HEK293 (cell line): ENCODE measurements around the gene NUDT3.

ENCODE experiments used
- GLI4 ChIP-seq: fragments of 450-650 bp; formaldehyde crosslinking; IDR thresholded peaks from 2 replicates; pipeline ENCODE4 v1.5.1; 2016; ENCODE audit warnings: missing biosample characterization, missing genetic modification characterization
- TRIM28 ChIP-seq: IDR thresholded peaks from 2 replicates; pipeline ENCODE4 v1.6.1; 2011; ENCODE audit warnings: low read length, control low read depth, borderline replicate concordance
- ZBTB7A ChIP-seq: fragments of 450-650 bp; formaldehyde crosslinking; IDR thresholded peaks from 2 replicates; pipeline ENCODE4 v1.5.1; 2016; ENCODE audit warnings: low read depth, missing biosample characterization, missing genetic modification characterization
- ZFP3 ChIP-seq: fragments of 450-650 bp; formaldehyde crosslinking; IDR thresholded peaks from 2 replicates; pipeline ENCODE4 v1.5.1; 2016; ENCODE audit warnings: low read depth, missing biosample characterization, missing genetic modification characterization
- ZNF155 ChIP-seq: fragments of 450-650 bp; formaldehyde crosslinking; IDR thresholded peaks from 2 replicates; pipeline ENCODE4 v1.5.1; 2016; ENCODE audit warnings: missing biosample characterization, missing genetic modification characterization
- ZNF221 ChIP-seq: fragments of 450-650 bp; formaldehyde crosslinking; IDR thresholded peaks from 2 replicates; pipeline ENCODE4 v1.5.1; 2017; ENCODE audit warnings: missing biosample characterization, missing genetic modification characterization, borderline replicate concordance
- ZNF223 ChIP-seq: fragments of 450-650 bp; formaldehyde crosslinking; IDR thresholded peaks from 2 replicates; pipeline ENCODE4 v1.5.1; 2016; ENCODE audit warnings: missing biosample characterization, missing genetic modification characterization
- ZNF23 ChIP-seq: fragments of 450-650 bp; formaldehyde crosslinking; IDR thresholded peaks from 2 replicates; pipeline ENCODE4 v1.5.1; 2016; ENCODE audit warnings: missing biosample characterization, missing genetic modification characterization, borderline replicate concordance
- ZNF324 ChIP-seq: fragments of 450-650 bp; formaldehyde crosslinking; IDR thresholded peaks from 2 replicates; pipeline ENCODE4 v1.5.1; 2016; ENCODE audit warnings: missing biosample characterization, missing genetic modification characterization
- ZNF341 ChIP-seq: fragments of 450-650 bp; formaldehyde crosslinking; IDR thresholded peaks from 2 replicates; pipeline ENCODE4; 2016; ENCODE audit warnings: low read depth, missing biosample characterization, missing genetic modification characterization
- ZNF404 ChIP-seq: fragments of 450-650 bp; formaldehyde crosslinking; IDR thresholded peaks from 2 replicates; pipeline ENCODE4 v1.5.1; 2017; ENCODE audit warnings: missing biosample characterization, missing genetic modification characterization
- ZNF416 ChIP-seq: fragments of 450-650 bp; formaldehyde crosslinking; IDR thresholded peaks from 2 replicates; pipeline ENCODE4 v1.5.1; 2016; ENCODE audit warnings: missing biosample characterization, missing genetic modification characterization
- ZNF48 ChIP-seq: fragments of 450-650 bp; formaldehyde crosslinking; IDR thresholded peaks from 2 replicates; pipeline ENCODE4 v1.5.1; 2016; ENCODE audit warnings: missing biosample characterization, missing genetic modification characterization
- ZNF544 ChIP-seq: fragments of 450-650 bp; formaldehyde crosslinking; IDR thresholded peaks from 2 replicates; pipeline ENCODE4 v1.5.0; 2017; ENCODE audit warnings: missing biosample characterization, missing genetic modification characterization
- ZNF548 ChIP-seq: fragments of 450-650 bp; formaldehyde crosslinking; IDR thresholded peaks from 2 replicates; pipeline ENCODE4 v1.5.1; 2016; ENCODE audit warnings: missing biosample characterization, missing genetic modification characterization
- ZNF558 ChIP-seq: fragments of 450-650 bp; formaldehyde crosslinking; IDR thresholded peaks from 2 replicates; pipeline ENCODE4 v1.5.1; 2016; ENCODE audit warnings: missing biosample characterization, missing genetic modification characterization
- ZNF610 ChIP-seq: fragments of 450-650 bp; formaldehyde crosslinking; IDR thresholded peaks from 2 replicates; pipeline ENCODE4 v1.5.1; 2016; ENCODE audit warnings: missing biosample characterization, missing genetic modification characterization, borderline replicate concordance
- ZNF629 ChIP-seq: fragments of 450-650 bp; formaldehyde crosslinking; IDR thresholded peaks from 2 replicates; pipeline ENCODE4 v1.5.1; 2017; ENCODE audit warnings: missing biosample characterization, missing genetic modification characterization
- ZNF677 ChIP-seq: fragments of 450-650 bp; IDR thresholded peaks from 2 replicates; pipeline ENCODE4 v1.5.0; 2018; ENCODE audit warnings: missing biosample characterization, mild to moderate bottlenecking, missing genetic modification characterization, moderate library complexity
- ZNF785 ChIP-seq: fragments of 450-650 bp; formaldehyde crosslinking; IDR thresholded peaks from 2 replicates; pipeline ENCODE4 v1.5.1; 2016; ENCODE audit warnings: missing biosample characterization, missing genetic modification characterization
- ZNF830 ChIP-seq: fragments of 450-650 bp; IDR thresholded peaks from 2 replicates; pipeline ENCODE4 v1.5.0; 2018; ENCODE audit warnings: missing biosample characterization, missing genetic modification characterization, low read depth, mild to moderate bottlenecking, moderate library complexity
- ZNF837 ChIP-seq: fragments of 450-650 bp; formaldehyde crosslinking; IDR thresholded peaks from 2 replicates; pipeline ENCODE4 v1.5.1; 2016; ENCODE audit warnings: missing biosample characterization, missing genetic modification characterization
- ZXDB ChIP-seq: fragments of 450-650 bp; formaldehyde crosslinking; IDR thresholded peaks from 2 replicates; pipeline ENCODE4 v1.5.1; 2016; ENCODE audit warnings: missing biosample characterization, missing genetic modification characterization
- TF ChIP-seq, protein P1 (sequence below): fragments of 450-650 bp; formaldehyde crosslinking; IDR thresholded peaks from 2 replicates; pipeline ENCODE4 v1.5.1; 2016; ENCODE audit warnings: missing biosample characterization, missing genetic modification characterization, borderline replicate concordance
- TF ChIP-seq, protein P2 (sequence below): fragments of 450-650 bp; formaldehyde crosslinking; IDR thresholded peaks from 2 replicates; pipeline ENCODE4 v1.5.1; 2016; ENCODE audit warnings: missing biosample characterization, missing genetic modification characterization
- TF ChIP-seq, protein P3 (sequence below): fragments of 450-650 bp; formaldehyde crosslinking; IDR thresholded peaks from 2 replicates; pipeline ENCODE4 v1.5.1; 2016; ENCODE audit warnings: missing biosample characterization, missing genetic modification characterization
- TF ChIP-seq, protein P4 (sequence below): fragments of 450-650 bp; formaldehyde crosslinking; IDR thresholded peaks from 2 replicates; pipeline ENCODE4 v1.5.1; 2016; ENCODE audit warnings: missing biosample characterization, missing genetic modification characterization
- TF ChIP-seq, protein P5 (sequence below): fragments of 450-650 bp; IDR thresholded peaks from 2 replicates; pipeline ENCODE4 v1.5.1; 2018; ENCODE audit warnings: missing biosample characterization, missing genetic modification characterization
- TF ChIP-seq, protein P6 (sequence below): fragments of 450-650 bp; formaldehyde crosslinking; IDR thresholded peaks from 2 replicates; pipeline ENCODE4 v1.5.1; 2016; ENCODE audit warnings: missing biosample characterization, missing genetic modification characterization, low read depth

Gene NUDT3

DNA sequence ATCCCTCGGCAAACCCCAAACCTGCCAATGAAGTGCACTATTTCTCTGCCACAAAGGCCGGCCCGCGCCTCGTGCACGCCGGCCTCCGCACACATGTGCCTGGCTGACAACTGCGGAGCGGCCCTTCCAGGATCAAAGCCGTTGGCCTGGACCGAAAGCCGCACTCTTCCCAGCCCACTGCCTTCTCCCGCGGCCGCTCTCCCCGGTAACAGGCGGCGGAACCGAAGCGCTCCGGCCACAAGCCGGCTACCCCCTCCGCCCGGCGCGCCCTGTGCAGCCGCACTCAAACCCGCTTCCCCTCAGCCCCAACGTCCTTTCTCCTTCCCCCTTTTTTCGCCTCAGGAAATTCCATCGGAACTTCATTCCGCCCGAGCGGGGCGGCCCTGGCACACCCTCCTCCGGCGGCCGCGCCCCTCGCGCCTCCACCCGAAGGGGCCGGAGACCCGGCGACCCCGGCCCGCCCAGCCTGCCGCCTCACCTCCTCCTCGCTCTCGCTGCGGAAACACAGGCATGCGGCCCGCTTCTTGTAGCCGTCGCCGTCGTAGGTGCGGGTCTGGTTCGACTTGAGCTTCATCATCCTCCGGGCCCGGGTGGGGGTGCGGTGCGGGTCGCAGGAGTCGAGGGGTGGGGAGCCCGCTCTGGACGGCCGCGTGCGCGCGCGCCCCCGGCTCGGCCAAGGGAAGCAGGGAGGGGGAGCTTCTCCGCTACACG lies 528 bp downstream of the NUDT3 start (continued):
- TF ChIP-seq, protein P1, sequence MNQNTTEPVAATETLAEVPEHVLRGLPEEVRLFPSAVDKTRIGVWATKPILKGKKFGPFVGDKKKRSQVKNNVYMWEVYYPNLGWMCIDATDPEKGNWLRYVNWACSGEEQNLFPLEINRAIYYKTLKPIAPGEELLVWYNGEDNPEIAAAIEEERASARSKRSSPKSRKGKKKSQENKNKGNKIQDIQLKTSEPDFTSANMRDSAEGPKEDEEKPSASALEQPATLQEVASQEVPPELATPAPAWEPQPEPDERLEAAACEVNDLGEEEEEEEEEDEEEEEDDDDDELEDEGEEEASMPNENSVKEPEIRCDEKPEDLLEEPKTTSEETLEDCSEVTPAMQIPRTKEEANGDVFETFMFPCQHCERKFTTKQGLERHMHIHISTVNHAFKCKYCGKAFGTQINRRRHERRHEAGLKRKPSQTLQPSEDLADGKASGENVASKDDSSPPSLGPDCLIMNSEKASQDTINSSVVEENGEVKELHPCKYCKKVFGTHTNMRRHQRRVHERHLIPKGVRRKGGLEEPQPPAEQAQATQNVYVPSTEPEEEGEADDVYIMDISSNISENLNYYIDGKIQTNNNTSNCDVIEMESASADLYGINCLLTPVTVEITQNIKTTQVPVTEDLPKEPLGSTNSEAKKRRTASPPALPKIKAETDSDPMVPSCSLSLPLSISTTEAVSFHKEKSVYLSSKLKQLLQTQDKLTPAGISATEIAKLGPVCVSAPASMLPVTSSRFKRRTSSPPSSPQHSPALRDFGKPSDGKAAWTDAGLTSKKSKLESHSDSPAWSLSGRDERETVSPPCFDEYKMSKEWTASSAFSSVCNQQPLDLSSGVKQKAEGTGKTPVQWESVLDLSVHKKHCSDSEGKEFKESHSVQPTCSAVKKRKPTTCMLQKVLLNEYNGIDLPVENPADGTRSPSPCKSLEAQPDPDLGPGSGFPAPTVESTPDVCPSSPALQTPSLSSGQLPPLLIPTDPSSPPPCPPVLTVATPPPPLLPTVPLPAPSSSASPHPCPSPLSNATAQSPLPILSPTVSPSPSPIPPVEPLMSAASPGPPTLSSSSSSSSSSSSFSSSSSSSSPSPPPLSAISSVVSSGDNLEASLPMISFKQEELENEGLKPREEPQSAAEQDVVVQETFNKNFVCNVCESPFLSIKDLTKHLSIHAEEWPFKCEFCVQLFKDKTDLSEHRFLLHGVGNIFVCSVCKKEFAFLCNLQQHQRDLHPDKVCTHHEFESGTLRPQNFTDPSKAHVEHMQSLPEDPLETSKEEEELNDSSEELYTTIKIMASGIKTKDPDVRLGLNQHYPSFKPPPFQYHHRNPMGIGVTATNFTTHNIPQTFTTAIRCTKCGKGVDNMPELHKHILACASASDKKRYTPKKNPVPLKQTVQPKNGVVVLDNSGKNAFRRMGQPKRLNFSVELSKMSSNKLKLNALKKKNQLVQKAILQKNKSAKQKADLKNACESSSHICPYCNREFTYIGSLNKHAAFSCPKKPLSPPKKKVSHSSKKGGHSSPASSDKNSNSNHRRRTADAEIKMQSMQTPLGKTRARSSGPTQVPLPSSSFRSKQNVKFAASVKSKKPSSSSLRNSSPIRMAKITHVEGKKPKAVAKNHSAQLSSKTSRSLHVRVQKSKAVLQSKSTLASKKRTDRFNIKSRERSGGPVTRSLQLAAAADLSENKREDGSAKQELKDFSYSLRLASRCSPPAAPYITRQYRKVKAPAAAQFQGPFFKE (tag by site-specific recombination) = no peak
- TF ChIP-seq ZNF23 (tag by site-specific recombination) (no peak), ZNF341 (peak; percentile 91), ZNF221 (no peak), ZFP3 (no peak), ZNF416 (no peak), GLI4 (tag by site-specific recombination) (no peak), ZNF677 (no peak), ZNF48 (tag by site-specific recombination) (no peak), ZNF544 (no peak), ZNF223 (tag by site-specific recombination) (no peak), ZBTB7A (tag by site-specific recombination) (no peak), ZNF155 (no peak), ZXDB (peak; percentile 44), TRIM28 (no peak), ZNF324 (tag by site-specific recombination) (no peak), ZNF404 (tag by site-specific recombination) (no peak), ZNF610 (peak; percentile 28; the same call in 1 of the 2 replicates), ZNF785 (tag by site-specific recombination) (no peak), ZNF548 (no peak), ZNF629 (tag by site-specific recombination) (no peak), ZNF830 (tag by site-specific recombination) (no peak), ZNF837 (tag by site-specific recombination) (no peak), ZNF558 (tag by site-specific recombination) (no peak)
- TF ChIP-seq, protein P2, sequence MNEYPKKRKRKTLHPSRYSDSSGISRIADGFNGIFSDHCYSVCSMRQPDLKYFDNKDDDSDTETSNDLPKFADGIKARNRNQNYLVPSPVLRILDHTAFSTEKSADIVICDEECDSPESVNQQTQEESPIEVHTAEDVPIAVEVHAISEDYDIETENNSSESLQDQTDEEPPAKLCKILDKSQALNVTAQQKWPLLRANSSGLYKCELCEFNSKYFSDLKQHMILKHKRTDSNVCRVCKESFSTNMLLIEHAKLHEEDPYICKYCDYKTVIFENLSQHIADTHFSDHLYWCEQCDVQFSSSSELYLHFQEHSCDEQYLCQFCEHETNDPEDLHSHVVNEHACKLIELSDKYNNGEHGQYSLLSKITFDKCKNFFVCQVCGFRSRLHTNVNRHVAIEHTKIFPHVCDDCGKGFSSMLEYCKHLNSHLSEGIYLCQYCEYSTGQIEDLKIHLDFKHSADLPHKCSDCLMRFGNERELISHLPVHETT = no peak
- TF ChIP-seq, protein P3, sequence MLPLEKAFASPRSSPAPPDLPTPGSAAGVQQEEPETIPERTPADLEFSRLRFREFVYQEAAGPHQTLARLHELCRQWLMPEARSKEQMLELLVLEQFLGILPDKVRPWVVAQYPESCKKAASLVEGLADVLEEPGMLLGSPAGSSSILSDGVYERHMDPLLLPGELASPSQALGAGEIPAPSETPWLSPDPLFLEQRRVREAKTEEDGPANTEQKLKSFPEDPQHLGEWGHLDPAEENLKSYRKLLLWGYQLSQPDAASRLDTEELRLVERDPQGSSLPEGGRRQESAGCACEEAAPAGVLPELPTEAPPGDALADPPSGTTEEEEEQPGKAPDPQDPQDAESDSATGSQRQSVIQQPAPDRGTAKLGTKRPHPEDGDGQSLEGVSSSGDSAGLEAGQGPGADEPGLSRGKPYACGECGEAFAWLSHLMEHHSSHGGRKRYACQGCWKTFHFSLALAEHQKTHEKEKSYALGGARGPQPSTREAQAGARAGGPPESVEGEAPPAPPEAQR = no peak
- TF ChIP-seq, protein P4, sequence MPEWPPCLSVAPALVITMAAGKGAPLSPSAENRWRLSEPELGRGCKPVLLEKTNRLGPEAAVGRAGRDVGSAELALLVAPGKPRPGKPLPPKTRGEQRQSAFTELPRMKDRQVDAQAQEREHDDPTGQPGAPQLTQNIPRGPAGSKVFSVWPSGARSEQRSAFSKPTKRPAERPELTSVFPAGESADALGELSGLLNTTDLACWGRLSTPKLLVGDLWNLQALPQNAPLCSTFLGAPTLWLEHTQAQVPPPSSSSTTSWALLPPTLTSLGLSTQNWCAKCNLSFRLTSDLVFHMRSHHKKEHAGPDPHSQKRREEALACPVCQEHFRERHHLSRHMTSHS (tag by site-specific recombination) = no peak
- TF ChIP-seq, protein P5, sequence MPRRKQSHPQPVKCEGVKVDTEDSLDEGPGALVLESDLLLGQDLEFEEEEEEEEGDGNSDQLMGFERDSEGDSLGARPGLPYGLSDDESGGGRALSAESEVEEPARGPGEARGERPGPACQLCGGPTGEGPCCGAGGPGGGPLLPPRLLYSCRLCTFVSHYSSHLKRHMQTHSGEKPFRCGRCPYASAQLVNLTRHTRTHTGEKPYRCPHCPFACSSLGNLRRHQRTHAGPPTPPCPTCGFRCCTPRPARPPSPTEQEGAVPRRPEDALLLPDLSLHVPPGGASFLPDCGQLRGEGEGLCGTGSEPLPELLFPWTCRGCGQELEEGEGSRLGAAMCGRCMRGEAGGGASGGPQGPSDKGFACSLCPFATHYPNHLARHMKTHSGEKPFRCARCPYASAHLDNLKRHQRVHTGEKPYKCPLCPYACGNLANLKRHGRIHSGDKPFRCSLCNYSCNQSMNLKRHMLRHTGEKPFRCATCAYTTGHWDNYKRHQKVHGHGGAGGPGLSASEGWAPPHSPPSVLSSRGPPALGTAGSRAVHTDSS (tag by site-specific recombination) = no peak
- TF ChIP-seq, protein P6, sequence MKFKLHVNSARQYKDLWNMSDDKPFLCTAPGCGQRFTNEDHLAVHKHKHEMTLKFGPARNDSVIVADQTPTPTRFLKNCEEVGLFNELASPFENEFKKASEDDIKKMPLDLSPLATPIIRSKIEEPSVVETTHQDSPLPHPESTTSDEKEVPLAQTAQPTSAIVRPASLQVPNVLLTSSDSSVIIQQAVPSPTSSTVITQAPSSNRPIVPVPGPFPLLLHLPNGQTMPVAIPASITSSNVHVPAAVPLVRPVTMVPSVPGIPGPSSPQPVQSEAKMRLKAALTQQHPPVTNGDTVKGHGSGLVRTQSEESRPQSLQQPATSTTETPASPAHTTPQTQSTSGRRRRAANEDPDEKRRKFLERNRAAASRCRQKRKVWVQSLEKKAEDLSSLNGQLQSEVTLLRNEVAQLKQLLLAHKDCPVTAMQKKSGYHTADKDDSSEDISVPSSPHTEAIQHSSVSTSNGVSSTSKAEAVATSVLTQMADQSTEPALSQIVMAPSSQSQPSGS (tag by site-specific recombination) = no peak
